ENCODE data around the gene NXN.
A peak's percentile ranks its signal among the peaks of the same experiment; 100 is the strongest.
"Not testable (repeated sequence)": the region's sequence is repeated elsewhere in the genome, so short reads cannot be mapped to it uniquely, and the experiment has no call there.

NXN gene

DNA sequence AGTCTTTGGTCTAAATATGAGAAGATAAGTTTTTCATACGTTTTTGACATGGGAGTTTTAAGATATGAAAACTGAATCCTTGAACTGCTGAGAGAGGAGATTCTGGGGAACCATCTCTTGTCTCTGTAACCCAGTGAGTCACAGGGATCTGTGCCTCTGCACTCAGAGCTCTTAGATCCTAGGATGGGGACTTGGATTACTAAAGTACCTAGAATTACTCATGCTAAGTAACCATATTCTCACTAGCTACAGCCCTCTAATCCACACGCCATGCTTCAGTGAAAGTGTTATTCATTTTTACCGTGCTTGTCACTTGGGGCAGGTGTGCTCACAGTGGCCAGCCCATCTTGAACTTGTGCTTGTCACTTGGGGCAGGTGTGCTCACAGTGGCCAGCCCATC, 195.4 kb downstream of the NXN start:
- H3K36me3 Mint-ChIP-seq = peaks cover 13 to 26% of the 10 kb centered on the region in 2 donors
- H3K9me3 Mint-ChIP-seq = no peaks in the 10 kb centered on the region
- no peak for DNase-seq
- H3K27ac Mint-ChIP-seq = peak overlapping the region; percentile 14
- H3K27me3 Mint-ChIP-seq = no peaks in the 10 kb centered on the region
- H3K4me3 Mint-ChIP-seq = peak overlapping the region; percentile 39 to 52
- peaks cover 16 to 23% of the 10 kb centered on the region in 2 donors for H3K4me1 Mint-ChIP-seq
- ATAC-seq (replicated peaks) = no peak

- peak; percentile 97 to 98 for ATAC-seq (replicated peaks)
- Mint-ChIP-seq H3K4me1 (peaks cover 16 to 23% of the 10 kb centered on the region in 2 donors), H3K27me3 (no peaks in the 10 kb centered on the region), H3K36me3 (peaks cover 24 to 34% of the 10 kb centered on the region in 2 donors), H3K9me3 (no peaks in the 10 kb centered on the region), H3K27ac (peak within 1 kb of the TSS; percentile 99), H3K4me3 (peak within 1 kb of the TSS; percentile 99 to 100)
- DNase-seq = peak; percentile 92
These were observed 197.5 kb downstream of the NXN start, which contains the start of the genes GLOD4 and MRM3 for GRCh38 chr17:781805-782731. GLOD4 (minus strand) TSS chr17:782280; CDS start chr17:782255, 25 bp downstream. MRM3 (plus strand) TSS chr17:782353; CDS start chr17:782379, 26 bp downstream.

DNA sequence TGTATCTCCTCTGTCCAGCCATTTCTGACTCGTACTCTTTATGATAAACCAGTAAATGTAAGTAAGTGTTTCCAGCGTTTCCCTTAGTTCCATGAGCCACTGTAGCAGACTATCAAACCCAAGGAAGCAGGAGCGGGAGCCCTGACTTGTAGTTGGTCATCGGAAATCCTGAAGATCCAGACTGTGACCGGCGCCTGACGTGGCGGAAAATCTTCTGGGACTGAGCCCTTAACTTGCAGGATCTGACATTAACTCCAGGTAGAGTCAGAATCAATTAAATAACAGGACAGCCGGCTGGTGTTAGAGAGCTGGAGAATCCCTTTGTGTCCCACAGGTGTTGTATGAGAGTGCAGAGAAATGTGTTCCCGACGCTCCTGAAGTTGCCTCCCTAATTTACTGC, 201.5 kb downstream of the NXN start:
- H3K4me1 Mint-ChIP-seq = peaks cover 28 to 42% of the 10 kb centered on the region in 2 donors
- no peak for DNase-seq
- no peaks in the 10 kb centered on the region for H3K27me3 Mint-ChIP-seq
- H3K27ac Mint-ChIP-seq = no peak overlapping the region
- ATAC-seq (replicated peaks) = no peak
- no peak overlapping the region for H3K4me3 Mint-ChIP-seq
- peaks cover 54 to 66% of the 10 kb centered on the region in 2 donors for H3K36me3 Mint-ChIP-seq
- no peaks in the 10 kb centered on the region for H3K9me3 Mint-ChIP-seq

GRCh38 chr17:774313-774584, 205.3 kb downstream of the NXN start:
- Mint-ChIP-seq H3K36me3 (peaks cover 65 to 77% of the 10 kb centered on the region in 2 donors), H3K27ac (peak overlapping the region; percentile 93), H3K27me3 (no peaks in the 10 kb centered on the region), H3K9me3 (no peaks in the 10 kb centered on the region), H3K4me3 (peak overlapping the region; percentile 71 to 73), H3K4me1 (peaks cover 18 to 38% of the 10 kb centered on the region in 2 donors)
- DNase-seq (no peak), ATAC-seq (replicated peaks) (no peak)

DNA sequence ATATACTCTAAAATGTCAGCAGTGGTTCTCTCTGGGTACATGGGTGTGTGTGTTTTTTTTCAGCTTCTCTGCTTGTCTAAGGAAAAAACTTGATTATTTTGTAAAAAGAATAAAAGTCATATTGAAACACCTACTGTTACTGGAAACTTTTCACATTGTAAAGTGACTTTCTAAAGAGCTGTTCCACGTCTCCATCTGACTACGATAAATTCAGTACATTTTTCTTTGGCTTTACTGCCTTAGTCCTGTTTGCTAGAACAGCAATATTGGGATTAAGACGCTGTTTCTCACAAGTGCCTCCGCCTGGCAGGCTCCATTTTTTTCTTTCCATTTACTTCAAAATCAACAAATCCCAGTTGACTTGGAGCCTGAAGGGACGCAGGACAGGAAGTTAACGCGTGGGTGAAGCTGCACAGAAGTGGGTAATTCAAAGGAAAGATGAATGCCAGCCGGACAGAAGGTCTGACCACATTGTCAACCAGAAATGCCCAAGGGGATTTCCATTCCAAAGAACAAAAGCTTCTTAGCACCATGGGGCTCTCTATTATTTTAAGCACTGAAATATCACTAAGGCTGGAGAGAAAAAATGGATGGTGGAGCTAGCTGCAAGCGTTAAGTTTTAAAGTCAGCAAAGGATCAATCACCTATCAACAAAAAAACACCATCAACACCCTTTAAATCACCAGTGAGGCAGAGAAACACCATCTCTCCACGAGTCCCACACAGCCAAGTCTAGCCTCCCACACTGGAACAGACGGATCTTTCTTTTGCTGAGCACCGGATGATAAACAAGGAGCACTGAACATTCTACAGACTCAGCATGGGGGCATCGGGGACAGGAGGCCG, 205.9 kb downstream of the NXN start:
- ATAC-seq (replicated peaks) = peak; percentile 94 to 95

GRCh38 chr17:773016-773415, 206.6 kb downstream of the NXN start:
- H3K4me3 Mint-ChIP-seq = no peak overlapping the region
- H3K36me3 Mint-ChIP-seq = peaks cover 67 to 81% of the 10 kb centered on the region in 2 donors
- no peaks in the 10 kb centered on the region for H3K9me3 Mint-ChIP-seq
- H3K27ac Mint-ChIP-seq = no peak overlapping the region
- H3K27me3 Mint-ChIP-seq = no peaks in the 10 kb centered on the region
- no peak for ATAC-seq (replicated peaks)
- DNase-seq = no peak
- peaks cover 18 to 38% of the 10 kb centered on the region in 2 donors for H3K4me1 Mint-ChIP-seq

More for the DNA sequence above, 205.9 kb downstream of the NXN start:
- Mint-ChIP-seq H3K27ac (peak overlapping the region; percentile 93), H3K9me3 (no peaks in the 10 kb centered on the region), H3K27me3 (no peaks in the 10 kb centered on the region), H3K36me3 (peaks cover 70 to 83% of the 10 kb centered on the region in 2 donors), H3K4me3 (peak overlapping the region; percentile 71 to 73), H3K4me1 (peaks cover 18 to 38% of the 10 kb centered on the region in 2 donors)
- peak; percentile 43 for DNase-seq

DNA sequence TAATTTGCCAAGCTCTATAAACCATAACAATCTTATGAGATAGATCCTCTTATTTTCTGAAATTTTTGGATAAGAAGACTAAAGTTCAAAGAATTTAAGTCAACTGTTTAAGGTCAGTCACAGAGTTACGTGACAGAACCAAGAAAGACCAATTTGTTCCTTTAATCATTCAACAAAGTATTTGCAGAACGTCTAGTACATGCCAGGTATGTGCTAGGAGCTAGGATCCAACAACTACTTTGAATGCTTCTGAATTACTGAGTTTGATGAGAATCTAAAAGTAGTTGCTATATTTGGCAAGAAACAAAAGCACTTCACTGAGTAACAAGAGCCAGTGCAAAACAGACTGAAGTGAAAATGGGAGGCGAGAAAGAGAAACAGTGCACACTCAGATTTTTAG, 212.5 kb downstream of the NXN start:
- Mint-ChIP-seq H3K4me3 (no peak overlapping the region), H3K27me3 (no peaks in the 10 kb centered on the region), H3K36me3 (peaks cover 45 to 61% of the 10 kb centered on the region in 2 donors)

DNA sequence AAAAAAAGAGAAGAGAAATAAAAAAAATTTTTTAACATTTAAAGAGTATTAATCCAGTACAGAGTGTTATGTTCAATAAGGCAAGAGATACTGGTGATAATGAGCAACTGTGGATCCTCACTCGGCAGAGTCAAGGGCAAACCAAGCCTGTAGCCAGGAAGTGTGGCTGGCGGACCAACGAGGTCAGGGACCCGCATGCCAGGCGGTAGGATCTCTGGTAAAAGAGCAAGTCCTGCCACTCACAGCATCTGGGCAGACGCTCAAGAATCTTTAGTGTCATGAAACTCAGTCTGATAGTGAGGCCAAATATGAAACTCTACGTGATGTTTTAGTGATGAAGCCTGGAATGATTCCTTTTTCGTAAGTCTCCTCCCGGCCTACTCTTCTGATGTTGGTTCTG, 219.2 kb downstream of the NXN start:
- Mint-ChIP-seq H3K27ac (no peak overlapping the region), H3K27me3 (no peaks in the 10 kb centered on the region), H3K9me3 (no peaks in the 10 kb centered on the region), H3K36me3 (peaks cover 33 to 58% of the 10 kb centered on the region in 2 donors), H3K4me1 (peaks cover 0 to 2% of the 10 kb centered on the region in 2 donors), H3K4me3 (no peak overlapping the region)
- ATAC-seq (replicated peaks) (no peak), DNase-seq (no peak)

More for the DNA sequence above, 212.5 kb downstream of the NXN start:
- no peak overlapping the region for H3K27ac Mint-ChIP-seq
- ATAC-seq (replicated peaks) = no peak
- DNase-seq = no peak
- H3K4me1 Mint-ChIP-seq = peaks cover under 1 to 2% of the 10 kb centered on the region in 2 donors
- H3K9me3 Mint-ChIP-seq = no peaks in the 10 kb centered on the region

- no peak for ATAC-seq (replicated peaks)
- no peaks in the 10 kb centered on the region for H3K4me1 Mint-ChIP-seq
- no peak overlapping the region for H3K4me3 Mint-ChIP-seq
- H3K27ac Mint-ChIP-seq = no peak overlapping the region
- H3K36me3 Mint-ChIP-seq = peaks cover 29 to 58% of the 10 kb centered on the region in 2 donors
- H3K27me3 Mint-ChIP-seq = no peaks in the 10 kb centered on the region
- no peaks in the 10 kb centered on the region for H3K9me3 Mint-ChIP-seq
- DNase-seq = no peak
These were observed 219.6 kb downstream of the NXN start for GRCh38 chr17:759964-760363.

- not testable (repeated sequence) for DNase-seq; H3K27me3 Mint-ChIP-seq; ATAC-seq (replicated peaks); H3K4me3 Mint-ChIP-seq; H3K9me3 Mint-ChIP-seq
- H3K27ac Mint-ChIP-seq = peak overlapping the region; percentile 70
- H3K36me3 Mint-ChIP-seq = peaks cover 16 to 49% of the 10 kb centered on the region in 2 donors
- peaks cover 10 to 15% of the 10 kb centered on the region in 2 donors for H3K4me1 Mint-ChIP-seq
These were observed 223.5 kb downstream of the NXN start for GRCh38 chr17:756010-756567.

DNA sequence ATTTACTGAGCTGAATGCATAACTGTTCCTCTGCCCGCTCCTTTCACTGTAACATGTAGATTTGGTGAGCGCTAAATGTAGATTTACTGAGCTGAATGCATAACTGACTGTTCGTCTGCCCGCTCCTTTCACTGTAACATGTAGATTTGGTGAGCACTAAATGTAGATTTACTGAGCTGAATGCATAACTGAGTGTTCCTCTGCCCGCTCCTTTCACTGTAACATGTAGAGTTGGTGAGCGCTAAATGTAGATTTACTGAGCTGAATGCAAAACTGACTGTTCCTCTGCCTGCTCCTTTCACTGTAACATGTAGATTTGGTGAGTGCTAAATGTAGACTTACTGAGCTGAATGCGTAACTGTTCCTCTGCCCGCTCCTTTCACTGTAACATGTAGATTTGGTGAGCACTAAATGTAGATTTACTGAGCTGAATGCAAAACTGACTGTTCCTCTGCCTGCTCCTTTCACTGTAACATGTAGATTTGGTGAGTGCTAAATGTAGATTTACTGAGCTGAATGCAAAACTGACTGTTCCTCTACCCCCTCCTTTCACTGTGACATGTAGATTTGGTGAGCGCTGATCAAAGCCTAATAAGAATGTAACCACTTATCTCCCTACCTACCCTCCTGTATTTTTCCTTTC, 224.1 kb downstream of the NXN start:
- not testable (repeated sequence) for ATAC-seq (replicated peaks); H3K27me3 Mint-ChIP-seq; H3K27ac Mint-ChIP-seq; DNase-seq; H3K9me3 Mint-ChIP-seq; H3K4me3 Mint-ChIP-seq
- H3K36me3 Mint-ChIP-seq = peaks cover 13 to 45% of the 10 kb centered on the region in 2 donors
- H3K4me1 Mint-ChIP-seq = peaks cover 16 to 21% of the 10 kb centered on the region in 2 donors

- Mint-ChIP-seq H3K4me3 (peak overlapping the region; percentile 32 to 48), H3K36me3 (peaks cover 14 to 51% of the 10 kb centered on the region in 2 donors), H3K27ac (peak overlapping the region; percentile 49), H3K27me3 (no peaks in the 10 kb centered on the region), H3K9me3 (peaks cover 0 to 5% of the 10 kb centered on the region in 2 donors), H3K4me1 (peaks cover 29 to 38% of the 10 kb centered on the region in 2 donors)
- no peak for ATAC-seq (replicated peaks)
- DNase-seq = no peak
These were observed 226.2 kb downstream of the NXN start for GRCh38 chr17:753418-753817.

DNA sequence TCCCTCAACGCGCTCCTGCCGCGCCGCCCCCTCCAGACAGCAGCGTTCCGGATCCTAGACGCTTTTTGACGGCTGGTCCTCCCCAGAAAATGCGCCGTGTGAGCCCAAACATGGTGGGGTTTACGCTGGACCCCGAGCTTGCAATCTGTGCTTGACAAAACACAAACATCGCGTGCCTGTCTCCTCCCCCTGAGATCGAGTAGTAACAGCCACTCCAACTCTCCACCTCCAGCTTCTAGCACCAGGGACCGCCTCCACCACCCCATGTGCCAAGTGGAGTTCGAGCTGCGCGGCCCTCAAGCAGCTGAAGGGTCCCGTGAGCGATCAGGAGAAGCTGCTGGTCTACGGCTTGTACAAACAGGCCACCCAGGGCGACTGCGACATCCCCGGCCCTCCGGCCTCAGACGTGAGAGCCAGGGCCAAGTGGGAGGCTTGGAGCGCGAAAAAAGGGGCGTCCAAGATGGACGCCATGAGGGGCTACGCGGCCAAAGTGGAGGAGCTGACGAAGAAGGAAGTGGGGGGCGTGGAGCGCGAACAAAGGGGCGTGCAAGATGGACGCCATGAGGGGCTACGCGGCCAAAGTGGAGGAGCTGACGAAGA, 226.9 kb downstream of the NXN start:
- H3K9me3 Mint-ChIP-seq = peaks cover 0 to 5% of the 10 kb centered on the region in 2 donors
- H3K36me3 Mint-ChIP-seq = peaks cover 18 to 58% of the 10 kb centered on the region in 2 donors
- H3K27me3 Mint-ChIP-seq = no peaks in the 10 kb centered on the region
- H3K4me3 Mint-ChIP-seq = peak overlapping the region; percentile 91 to 95
- ATAC-seq (replicated peaks) (peak; percentile 44 to 48), DNase-seq (no peak)
- H3K27ac Mint-ChIP-seq = peak overlapping the region; percentile 100
- H3K4me1 Mint-ChIP-seq = peaks cover 31 to 45% of the 10 kb centered on the region in 2 donors
